HepG2 (cell line): ENCODE measurements around the gene SAXO1. TPM values are rescaled to one million over a fixed set of nuclear protein-coding genes. Genes with fewer than 3 reads are reported as not detected.
A peak's percentile ranks its signal among the peaks of the same experiment; 100 is the strongest.

ENCODE experiments used
- CENPT ChIP-seq: sonication (generic); formaldehyde crosslinking; IDR thresholded peaks from 2 replicates; pipeline ENCODE4 v1.8.0; 2022; ENCODE audit warnings: low read depth, mild to moderate bottlenecking, moderate library complexity, missing genetic modification reagents
- EEA1 ChIP-seq: sonication (generic); formaldehyde crosslinking; IDR thresholded peaks from 2 replicates; pipeline ENCODE4 v1.5.1; 2020; ENCODE audit warnings: mild to moderate bottlenecking, missing genetic modification reagents, borderline replicate concordance
- ETV6 ChIP-seq: sonication (generic); formaldehyde crosslinking; conservative IDR thresholded peaks from 2 replicates; pipeline ENCODE4 v1.4.0; 2020; ENCODE audit warnings: missing genetic modification reagents
- FOXJ3 ChIP-seq: sonication (generic); formaldehyde crosslinking; IDR thresholded peaks from 2 replicates; pipeline ENCODE4 v1.4.0; 2020; ENCODE audit warnings: missing genetic modification reagents, mild to moderate bottlenecking, borderline replicate concordance
- HNF4G ChIP-seq, 2 experiments: sonication (generic) in 1 of 2; formaldehyde crosslinking in 1 of 2; IDR thresholded peaks; 2 replicates each; pipeline versions ENCODE4 v1.4.0 to v1.6.1; 2011 to 2020; ENCODE audit warnings: borderline replicate concordance in 2 of 2, low read depth in 2 of 2, mild to moderate bottlenecking in 2 of 2, low read length in 1 of 2, missing genetic modification reagents in 1 of 2, moderate library complexity in 1 of 2
- KAT7 ChIP-seq: IDR thresholded peaks from 2 replicates; pipeline ENCODE4 v1.6.1; 2018; ENCODE audit warnings: borderline replicate concordance, missing compliant biosample characterization
- MAZ ChIP-seq, 2 experiments: sonication (generic) in 1 of 2; formaldehyde crosslinking in 1 of 2; IDR thresholded peaks; 2 replicates each; pipeline versions ENCODE4 v1.5.0 to v1.6.1; 2012 to 2020; ENCODE audit warnings: low read depth in 2 of 2, mild to moderate bottlenecking in 2 of 2, borderline replicate concordance in 1 of 2, improper control_type of control experiment in 1 of 2, low read length in 1 of 2, missing genetic modification reagents in 1 of 2, moderate library complexity in 1 of 2
- NRL ChIP-seq: sonication (generic); formaldehyde crosslinking; IDR thresholded peaks from 2 replicates; pipeline ENCODE4 v1.5.0; 2020; ENCODE audit warnings: missing genetic modification reagents, mild to moderate bottlenecking, moderate library complexity, borderline replicate concordance
- PITX1 ChIP-seq: sonication (generic); formaldehyde crosslinking; IDR thresholded peaks from 2 replicates; pipeline ENCODE4 v1.5.1; 2020; ENCODE audit warnings: mild to moderate bottlenecking, missing genetic modification reagents
- STAG1 ChIP-seq: sonication (generic); formaldehyde crosslinking; IDR thresholded peaks from 2 replicates; pipeline ENCODE4 v1.4.0; 2020; ENCODE audit warnings: missing genetic modification reagents
- TBP ChIP-seq: sonication (generic); formaldehyde crosslinking; IDR thresholded peaks from 2 replicates; pipeline ENCODE4 v1.5.0; 2020; ENCODE audit warnings: missing genetic modification reagents
- ZNF761 ChIP-seq: sonication (generic); formaldehyde crosslinking; conservative IDR thresholded peaks from 2 replicates; pipeline ENCODE4 v1.4.0; 2020; ENCODE audit warnings: mild to moderate bottlenecking, missing genetic modification reagents
- ZNF773 ChIP-seq: sonication (generic); formaldehyde crosslinking; IDR thresholded peaks from 2 replicates; pipeline ENCODE4 v1.4.0; 2020; ENCODE audit warnings: missing genetic modification reagents, borderline replicate concordance
- ZNF776 ChIP-seq: sonication (generic); formaldehyde crosslinking; IDR thresholded peaks from 2 replicates; pipeline ENCODE4 v1.4.0; 2020; ENCODE audit warnings: mild to moderate bottlenecking, missing genetic modification reagents
- ZSCAN21 ChIP-seq: sonication (generic); formaldehyde crosslinking; IDR thresholded peaks from 2 replicates; pipeline ENCODE4 v1.8.0; 2022; ENCODE audit warnings: mild to moderate bottlenecking, missing genetic modification reagents, moderate library complexity, borderline replicate concordance
- polyA plus RNA-seq, 8 experiments: library from polyadenylated mRNA; depleted of rRNA in 3 of 8; stranded (reverse) in 7 of 8; unstranded in 1 of 8; fragments of >200 nt; fragmentation: Illumina TruSeq in 4 of 8; extraction: Trizol in 4 of 8; gene quantifications; 2 replicates each; pipeline versions ENCODE4 v1.2.1 to v1.2.3, GENCODE V29; 2011 to 2016; ENCODE audit warnings: low read depth in 4 of 8, missing spikeins in 1 of 8, mixed read lengths in 1 of 8; ENCODE audit not compliant: insufficient read depth in 1 of 8
- total RNA-seq, 5 experiments: library from RNA; depleted of rRNA; stranded (reverse); fragments of >200 nt; fragmentation: Illumina TruSeq; extraction: Trizol; gene quantifications; 2 replicates each; pipeline ENCODE4 v1.2.3, GENCODE V29; 2016; ENCODE audit warnings: low read depth in 1 of 5
- TF ChIP-seq, protein P1 (sequence below): IDR thresholded peaks from 2 replicates; pipeline ENCODE4 v1.6.1; 2016
- TF ChIP-seq, protein P2 (sequence below): sonication (generic); formaldehyde crosslinking; IDR thresholded peaks from 2 replicates; pipeline ENCODE4 v1.8.1; 2023; ENCODE audit warnings: mild to moderate bottlenecking, missing genetic modification reagents
- TF ChIP-seq, protein P3 (sequence below): IDR thresholded peaks from 2 replicates; pipeline ENCODE4 v1.6.1; 2018; ENCODE audit warnings: missing genetic modification reagents, mild to moderate bottlenecking, missing compliant biosample characterization
- TF ChIP-seq, protein P4 (sequence below): sonication (generic); formaldehyde crosslinking; IDR thresholded peaks from 2 replicates; pipeline ENCODE4 v1.5.1; 2020; ENCODE audit warnings: mild to moderate bottlenecking, missing genetic modification reagents, moderate library complexity
- TF ChIP-seq, protein P5 (sequence below): sonication (generic); formaldehyde crosslinking; IDR thresholded peaks from 2 replicates; pipeline ENCODE4 v1.5.0; 2020; ENCODE audit warnings: mild to moderate bottlenecking, missing genetic modification reagents, moderate library complexity

SAXO1 gene
- total and polyA plus RNA-seq, 2 of the 13 experiments (the other 11 are each of a cell fraction or from before 2014, with no cell fraction given): not detected

DNA sequence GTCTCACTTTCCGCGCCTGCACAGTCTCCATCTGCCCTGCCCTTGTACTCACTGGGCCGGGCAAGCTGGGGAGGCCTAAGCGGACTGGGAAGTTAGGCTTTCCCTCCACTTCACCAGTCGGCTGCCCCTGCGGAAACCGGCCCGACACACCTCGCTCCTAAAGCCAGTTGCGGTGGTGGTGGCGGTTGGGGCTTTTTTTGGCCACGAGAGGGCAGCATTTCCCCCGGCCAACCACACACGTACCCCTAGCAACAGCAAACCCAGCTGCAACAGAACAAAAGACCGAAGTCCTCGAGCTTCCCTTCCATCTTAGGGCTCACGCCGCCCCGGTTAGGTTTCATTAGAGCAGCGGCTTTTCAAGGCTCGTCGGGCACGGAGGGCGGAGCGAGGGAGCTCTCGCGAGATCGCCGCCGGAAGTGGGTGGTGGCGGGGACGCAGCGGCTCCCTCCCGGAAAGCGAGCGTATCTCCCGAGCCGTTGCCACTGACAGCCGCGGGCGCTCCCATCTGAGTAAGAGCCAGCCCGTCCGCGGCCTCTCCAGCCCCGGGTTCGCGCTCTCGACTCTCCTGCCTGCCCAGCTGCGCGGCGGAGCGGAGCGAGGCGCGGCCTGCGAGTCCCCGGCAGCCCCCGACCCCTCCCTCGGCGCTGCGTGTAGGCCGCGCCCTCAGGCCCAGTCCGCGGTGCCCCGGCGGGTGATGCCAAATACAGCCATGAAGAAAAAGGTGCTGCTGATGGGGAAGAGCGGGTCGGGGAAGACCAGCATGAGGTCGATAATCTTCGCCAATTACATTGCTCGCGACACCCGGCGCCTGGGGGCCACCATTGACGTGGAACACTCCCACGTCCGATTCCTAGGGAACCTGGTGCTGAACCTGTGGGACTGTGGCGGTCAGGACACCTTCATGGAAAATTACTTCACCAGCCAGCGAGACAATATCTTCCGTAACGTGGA lies 16.2 kb upstream of the SAXO1 start, which contains the start of gene RRAGA (continued):
- TF ChIP-seq MAZ (IDR thresholded peaks at IDR 0.05; ENCODE audit: borderline replicate concordance, low read depth, low read length) (peak; percentile 67; the same call in 1 of the 2 replicates), MAZ (CRISPR knock-in tag; IDR thresholded peaks at IDR 0.05; ENCODE audit: low read depth) (peak; percentile 78; the same call in 1 of the 2 replicates), ZNF776 (CRISPR knock-in tag) (peak; percentile 95), HNF4G (IDR thresholded peaks at IDR 0.05; ENCODE audit: borderline replicate concordance, low read depth, low read length) (peak; percentile 69; the same call in 1 of the 2 replicates), HNF4G (CRISPR knock-in tag; IDR thresholded peaks at IDR 0.05; ENCODE audit: borderline replicate concordance, low read depth) (peak; percentile 65), EEA1 (CRISPR knock-in tag) (peak; percentile 88; the same call in 1 of the 2 replicates), ZSCAN21 (CRISPR knock-in tag) (no peak), FOXJ3 (CRISPR knock-in tag) (peak; percentile 64; the same call in 1 of the 2 replicates), ZNF773 (CRISPR knock-in tag) (peak; percentile 40; the same call in 1 of the 2 replicates), STAG1 (peak; percentile 86), NRL (CRISPR knock-in tag) (no peak), TBP (0 out of 2 replicates have a peak, but pooled peaks have one; percentile 26), ETV6 (CRISPR knock-in tag) (peak; percentile 38), PITX1 (CRISPR knock-in tag) (peak; percentile 68), ZNF761 (CRISPR knock-in tag) (peak; percentile 74; the same call in 1 of the 2 replicates), CENPT (CRISPR knock-in tag) (no peak; the same call in 1 of the 2 replicates), KAT7 (CRISPR knock-in tag) (peak; percentile 61; the same call in 1 of the 2 replicates)
- TF ChIP-seq, protein P1, sequence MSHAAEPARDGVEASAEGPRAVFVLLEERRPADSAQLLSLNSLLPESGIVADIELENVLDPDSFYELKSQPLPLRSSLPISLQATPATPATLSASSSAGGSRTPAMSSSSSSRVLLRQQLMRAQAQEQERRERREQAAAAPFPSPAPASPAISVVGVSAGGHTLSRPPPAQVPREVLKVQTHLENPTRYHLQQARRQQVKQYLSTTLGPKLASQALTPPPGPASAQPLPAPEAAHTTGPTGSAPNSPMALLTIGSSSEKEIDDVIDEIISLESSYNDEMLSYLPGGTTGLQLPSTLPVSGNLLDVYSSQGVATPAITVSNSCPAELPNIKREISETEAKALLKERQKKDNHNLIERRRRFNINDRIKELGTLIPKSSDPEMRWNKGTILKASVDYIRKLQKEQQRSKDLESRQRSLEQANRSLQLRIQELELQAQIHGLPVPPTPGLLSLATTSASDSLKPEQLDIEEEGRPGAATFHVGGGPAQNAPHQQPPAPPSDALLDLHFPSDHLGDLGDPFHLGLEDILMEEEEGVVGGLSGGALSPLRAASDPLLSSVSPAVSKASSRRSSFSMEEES (CRISPR knock-in tag): peak; percentile 34; the same call in 1 of the 2 replicates
- TF ChIP-seq, protein P2, sequence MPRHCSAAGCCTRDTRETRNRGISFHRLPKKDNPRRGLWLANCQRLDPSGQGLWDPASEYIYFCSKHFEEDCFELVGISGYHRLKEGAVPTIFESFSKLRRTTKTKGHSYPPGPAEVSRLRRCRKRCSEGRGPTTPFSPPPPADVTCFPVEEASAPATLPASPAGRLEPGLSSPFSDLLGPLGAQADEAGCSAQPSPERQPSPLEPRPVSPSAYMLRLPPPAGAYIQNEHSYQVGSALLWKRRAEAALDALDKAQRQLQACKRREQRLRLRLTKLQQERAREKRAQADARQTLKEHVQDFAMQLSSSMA (CRISPR knock-in tag): no peak
- TF ChIP-seq, protein P3, sequence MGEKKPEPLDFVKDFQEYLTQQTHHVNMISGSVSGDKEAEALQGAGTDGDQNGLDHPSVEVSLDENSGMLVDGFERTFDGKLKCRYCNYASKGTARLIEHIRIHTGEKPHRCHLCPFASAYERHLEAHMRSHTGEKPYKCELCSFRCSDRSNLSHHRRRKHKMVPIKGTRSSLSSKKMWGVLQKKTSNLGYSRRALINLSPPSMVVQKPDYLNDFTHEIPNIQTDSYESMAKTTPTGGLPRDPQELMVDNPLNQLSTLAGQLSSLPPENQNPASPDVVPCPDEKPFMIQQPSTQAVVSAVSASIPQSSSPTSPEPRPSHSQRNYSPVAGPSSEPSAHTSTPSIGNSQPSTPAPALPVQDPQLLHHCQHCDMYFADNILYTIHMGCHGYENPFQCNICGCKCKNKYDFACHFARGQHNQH (CRISPR knock-in tag): peak; percentile 92
- TF ChIP-seq, protein P4, sequence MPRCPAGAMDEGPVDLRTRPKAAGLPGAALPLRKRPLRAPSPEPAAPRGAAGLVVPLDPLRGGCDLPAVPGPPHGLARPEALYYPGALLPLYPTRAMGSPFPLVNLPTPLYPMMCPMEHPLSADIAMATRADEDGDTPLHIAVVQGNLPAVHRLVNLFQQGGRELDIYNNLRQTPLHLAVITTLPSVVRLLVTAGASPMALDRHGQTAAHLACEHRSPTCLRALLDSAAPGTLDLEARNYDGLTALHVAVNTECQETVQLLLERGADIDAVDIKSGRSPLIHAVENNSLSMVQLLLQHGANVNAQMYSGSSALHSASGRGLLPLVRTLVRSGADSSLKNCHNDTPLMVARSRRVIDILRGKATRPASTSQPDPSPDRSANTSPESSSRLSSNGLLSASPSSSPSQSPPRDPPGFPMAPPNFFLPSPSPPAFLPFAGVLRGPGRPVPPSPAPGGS (CRISPR knock-in tag): peak; percentile 90; the same call in 1 of the 2 replicates
- TF ChIP-seq, protein P5, sequence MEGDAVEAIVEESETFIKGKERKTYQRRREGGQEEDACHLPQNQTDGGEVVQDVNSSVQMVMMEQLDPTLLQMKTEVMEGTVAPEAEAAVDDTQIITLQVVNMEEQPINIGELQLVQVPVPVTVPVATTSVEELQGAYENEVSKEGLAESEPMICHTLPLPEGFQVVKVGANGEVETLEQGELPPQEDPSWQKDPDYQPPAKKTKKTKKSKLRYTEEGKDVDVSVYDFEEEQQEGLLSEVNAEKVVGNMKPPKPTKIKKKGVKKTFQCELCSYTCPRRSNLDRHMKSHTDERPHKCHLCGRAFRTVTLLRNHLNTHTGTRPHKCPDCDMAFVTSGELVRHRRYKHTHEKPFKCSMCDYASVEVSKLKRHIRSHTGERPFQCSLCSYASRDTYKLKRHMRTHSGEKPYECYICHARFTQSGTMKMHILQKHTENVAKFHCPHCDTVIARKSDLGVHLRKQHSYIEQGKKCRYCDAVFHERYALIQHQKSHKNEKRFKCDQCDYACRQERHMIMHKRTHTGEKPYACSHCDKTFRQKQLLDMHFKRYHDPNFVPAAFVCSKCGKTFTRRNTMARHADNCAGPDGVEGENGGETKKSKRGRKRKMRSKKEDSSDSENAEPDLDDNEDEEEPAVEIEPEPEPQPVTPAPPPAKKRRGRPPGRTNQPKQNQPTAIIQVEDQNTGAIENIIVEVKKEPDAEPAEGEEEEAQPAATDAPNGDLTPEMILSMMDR (CRISPR knock-in tag): peak; percentile 98
